ENCODE data around the gene RPL22. TPM values are rescaled to one million over a fixed set of nuclear protein-coding genes. Genes with fewer than 3 reads are reported as not detected.

The RPL22 gene
- polyA plus RNA-seq, 1 donor (not counting 4 experiments of a cell fraction or from before 2014, with no cell fraction given): 421 TPM

- no peak for TF ChIP-seq EZH2 (IDR thresholded peaks at IDR 0.05; ENCODE audit: low read length)
- no peak for TF ChIP-seq CTCF (optimal IDR thresholded peaks at IDR 0.05 in 1 of 3, IDR thresholded peaks at IDR 0.05 in 1 of 3, conservative IDR thresholded peaks at IDR 0.05 in 1 of 3; ENCODE audit: extremely low read depth in 1 of 3, insufficient read depth in 2 of 3, low read length in 3 of 3)
- H4K20me1 ChIP-seq (ENCODE audit: control insufficient read depth, extremely low read depth, insufficient read depth, low read length): peaks cover 34% of the 10 kb centered on the region
- H3K36me3 ChIP-seq (ENCODE audit: control insufficient read depth in 2 of 2, extremely low read depth in 1 of 2, insufficient read depth in 2 of 2, low read length in 2 of 2): peaks cover 9 to 10% of the 10 kb centered on the region in 2 experiments
- no peaks in the 10 kb centered on the region for H3K9me3 ChIP-seq (ENCODE audit: control insufficient read depth, low read depth, low read length)
- H3K9ac ChIP-seq (ENCODE audit: control insufficient read depth, extremely low read depth, insufficient read depth, low read length): no peak overlapping the region
- no peak overlapping the region for H3K4me3 ChIP-seq (ENCODE audit: control insufficient read depth in 2 of 3, extremely low read depth in 1 of 3, insufficient read depth in 2 of 3, low read depth in 1 of 3, low read length in 3 of 3)
- peaks cover 23% of the 10 kb centered on the region for H3K27me3 ChIP-seq (ENCODE audit: control insufficient read depth, extremely low read depth, insufficient read depth, low read length)
- DNase-seq (ENCODE audit: low read depth, low spot score) (no peak), FAIRE-seq (no peak)
- H3K4me2 ChIP-seq (ENCODE audit: control insufficient read depth, extremely low read depth, insufficient read depth, low read depth, low read length): no peak overlapping the region
- peaks cover 20% of the 10 kb centered on the region for H3K79me2 ChIP-seq (ENCODE audit: control insufficient read depth, insufficient read depth, low read length)
- dilution Hi-C loops (cut with MboI; ENCODE audit: extremely low pct_ligation_motif_present, low sequenced_read_pairs): no loop called here
- no peak overlapping the region for H2AFZ ChIP-seq (ENCODE audit: control insufficient read depth, low read length)
- no peak overlapping the region for H3K27ac ChIP-seq (ENCODE audit: control insufficient read depth, insufficient read depth, low read length)
- peaks cover 16% of the 10 kb centered on the region for H3K4me1 ChIP-seq (ENCODE audit: control insufficient read depth, extremely low read depth, insufficient read depth, low read length)
- peaks cover 5% of the 10 kb centered on the region for H3K9me1 ChIP-seq (ENCODE audit: control insufficient read depth, extremely low read depth, insufficient read depth, low read length)
These were observed 15.2 kb downstream of the RPL22 start for GRCh38 chr1:6184083-6184783.

- no peak for DNase-seq (ENCODE audit: low read depth, low spot score)
- H3K9ac ChIP-seq (ENCODE audit: control insufficient read depth, extremely low read depth, insufficient read depth, low read length): no peak overlapping the region
- H3K27ac ChIP-seq (ENCODE audit: control insufficient read depth, insufficient read depth, low read length): no peak overlapping the region
- H3K4me3 ChIP-seq (ENCODE audit: control insufficient read depth in 2 of 3, extremely low read depth in 1 of 3, insufficient read depth in 2 of 3, low read depth in 1 of 3, low read length in 3 of 3): no peak overlapping the region
- H2AFZ ChIP-seq (ENCODE audit: control insufficient read depth, low read length): no peak overlapping the region
- peaks cover 9 to 10% of the 10 kb centered on the region in 2 experiments for H3K36me3 ChIP-seq (ENCODE audit: control insufficient read depth in 2 of 2, extremely low read depth in 1 of 2, insufficient read depth in 2 of 2, low read length in 2 of 2)
- TF ChIP-seq EZH2 (IDR thresholded peaks at IDR 0.05; ENCODE audit: low read length) (no peak), CTCF (optimal IDR thresholded peaks at IDR 0.05 in 1 of 3, IDR thresholded peaks at IDR 0.05 in 1 of 3, conservative IDR thresholded peaks at IDR 0.05 in 1 of 3; ENCODE audit: extremely low read depth in 1 of 3, insufficient read depth in 2 of 3, low read length in 3 of 3) (peak in 2 of 3 experiments; percentile 19 to 34)
- H3K9me1 ChIP-seq (ENCODE audit: control insufficient read depth, extremely low read depth, insufficient read depth, low read length): peaks cover 5% of the 10 kb centered on the region
- H3K4me2 ChIP-seq (ENCODE audit: control insufficient read depth, extremely low read depth, insufficient read depth, low read depth, low read length): no peak overlapping the region
- H3K27me3 ChIP-seq (ENCODE audit: control insufficient read depth, extremely low read depth, insufficient read depth, low read length): peaks cover 30% of the 10 kb centered on the region
- peaks cover 14% of the 10 kb centered on the region for H3K79me2 ChIP-seq (ENCODE audit: control insufficient read depth, insufficient read depth, low read length)
- dilution Hi-C loops (cut with MboI; ENCODE audit: extremely low pct_ligation_motif_present, low sequenced_read_pairs): no loop called here
- FAIRE-seq: no peak
- peaks cover 36% of the 10 kb centered on the region for H4K20me1 ChIP-seq (ENCODE audit: control insufficient read depth, extremely low read depth, insufficient read depth, low read length)
- H3K4me1 ChIP-seq (ENCODE audit: control insufficient read depth, extremely low read depth, insufficient read depth, low read length): peaks cover 21% of the 10 kb centered on the region
- H3K9me3 ChIP-seq (ENCODE audit: control insufficient read depth, low read depth, low read length): no peaks in the 10 kb centered on the region
These were observed 15.8 kb downstream of the RPL22 start for GRCh38 chr1:6183520-6183989.

All from keratinocyte (primary cell).